ENCODE measurements around the gene NUP205. TPM values are rescaled to one million over a fixed set of nuclear protein-coding genes. Genes with fewer than 3 reads are reported as not detected.

The NUP205 gene
- total RNA-seq, 1 donor from 2014 or later: 33.6 TPM

DNA sequence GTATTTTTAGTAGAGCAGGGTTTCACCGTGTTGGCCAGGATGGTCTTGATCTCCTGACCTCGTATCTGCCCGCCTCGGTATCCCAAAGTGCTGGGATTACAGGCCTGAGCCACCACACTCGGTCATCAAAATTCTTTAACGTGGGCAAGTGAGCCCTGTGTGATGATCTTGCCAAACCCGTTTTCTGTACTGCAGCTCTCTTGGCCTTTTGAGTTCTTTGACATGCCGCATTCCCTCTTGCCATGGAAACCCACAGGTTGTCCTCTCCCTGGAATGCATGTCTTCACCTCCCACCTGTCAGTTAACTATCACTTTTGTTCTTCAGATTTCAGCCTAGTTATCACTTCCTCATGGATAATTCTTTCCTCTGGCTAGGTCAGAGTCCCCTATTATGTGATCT lies 5.0 kb downstream of the NUP205 start:
- TF ChIP-seq CTCF (IDR thresholded peaks at IDR 0.05): no peak
- DNase-seq (ENCODE audit: low spot score in 2 of 2): no peak
- no peak overlapping the region for H3K4me3 ChIP-seq
- no peaks in the 10 kb centered on the region for H3K27me3 ChIP-seq
- H3K9me3 ChIP-seq: no peaks in the 10 kb centered on the region
- no peaks in the 10 kb centered on the region for H3K36me3 ChIP-seq
- H3K4me1 ChIP-seq: peaks cover 0 to 7% of the 10 kb centered on the region in 2 donors
- intact Hi-C loops (cut with DNase I): loop anchor here (10.0 kb wide), 1 partner anchor 878 kb away; no protein-coding TSS in a partner anchor
- no peak overlapping the region for H3K27ac ChIP-seq

DNA sequence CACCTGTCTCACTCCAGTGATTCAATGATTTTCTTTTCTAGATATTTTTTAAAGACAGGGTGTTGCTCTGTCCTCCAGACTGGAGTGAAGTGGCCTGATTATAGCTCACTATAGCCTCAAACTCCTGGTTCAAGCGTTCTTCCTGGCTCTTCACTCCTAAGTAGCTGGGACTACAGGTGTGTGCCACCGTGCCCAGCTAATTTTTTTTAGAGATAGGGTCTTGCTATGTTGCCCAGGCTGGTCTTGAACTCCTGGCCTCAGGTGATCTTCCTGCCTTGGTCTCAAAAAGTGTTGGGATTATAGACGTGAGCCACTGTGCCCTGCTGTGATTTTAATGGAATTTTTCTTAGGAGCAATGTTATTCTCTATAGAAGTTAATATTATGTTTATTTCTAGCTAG lies 14.1 kb downstream of the NUP205 start:
- DNase-seq (ENCODE audit: low spot score in 2 of 2): no peak
- no peak for TF ChIP-seq CTCF (IDR thresholded peaks at IDR 0.05)
- Histone ChIP-seq H3K27me3 (no peaks in the 10 kb centered on the region), H3K4me3 (no peak overlapping the region), H3K4me1 (no peaks in the 10 kb centered on the region), H3K27ac (no peak overlapping the region), H3K36me3 (peaks cover 26 to 42% of the 10 kb centered on the region in 2 donors), H3K9me3 (no peaks in the 10 kb centered on the region)
- intact Hi-C loops (cut with DNase I): no loop called here

DNA sequence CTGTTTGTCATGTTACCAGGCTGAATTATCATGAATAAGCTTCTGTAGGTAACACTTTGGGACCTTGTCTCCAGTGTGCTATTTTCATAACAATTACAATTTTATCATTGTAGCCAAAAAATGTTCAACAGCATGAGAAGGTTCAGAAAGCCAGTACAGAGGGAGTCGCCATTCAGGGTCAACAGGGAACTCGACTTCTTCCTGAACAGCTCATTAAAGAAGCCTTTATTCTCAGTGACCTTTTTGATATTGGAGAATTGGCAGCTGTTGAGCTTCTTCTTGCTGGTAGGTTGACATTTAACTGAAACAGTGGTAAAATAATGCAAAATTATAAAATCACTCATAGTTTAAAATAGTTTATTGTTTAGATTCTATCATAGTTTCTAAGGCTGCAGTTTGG lies 15.8 kb downstream of the NUP205 start:
- H3K9me3 ChIP-seq: no peaks in the 10 kb centered on the region
- H3K27me3 ChIP-seq: no peaks in the 10 kb centered on the region
- H3K4me3 ChIP-seq: no peak overlapping the region
- DNase-seq (ENCODE audit: low spot score in 2 of 2): no peak
- TF ChIP-seq CTCF (IDR thresholded peaks at IDR 0.05): no peak
- H3K36me3 ChIP-seq: peaks cover 32 to 59% of the 10 kb centered on the region in 2 donors
- H3K4me1 ChIP-seq: no peaks in the 10 kb centered on the region
- no peak overlapping the region for H3K27ac ChIP-seq
- intact Hi-C loops (cut with DNase I): no loop called here

DNA sequence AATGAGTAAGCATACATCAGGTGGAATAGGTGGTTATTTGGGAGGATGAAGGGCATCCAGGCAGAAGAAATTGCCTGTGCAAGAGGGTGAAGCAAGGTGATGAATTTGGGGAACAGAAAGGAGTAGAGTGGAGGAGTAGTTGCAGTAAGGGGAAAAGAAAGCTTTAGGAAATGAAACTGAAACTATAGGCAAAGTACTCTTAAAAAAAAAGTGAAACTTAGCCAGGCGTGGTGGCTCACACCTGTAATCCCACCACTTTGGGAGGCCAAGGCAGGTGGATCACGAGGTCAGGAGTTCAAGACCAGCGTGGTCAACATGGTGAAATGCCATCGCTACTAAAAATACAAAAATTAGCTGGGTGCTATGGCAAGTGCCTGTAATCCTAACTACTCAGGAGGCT lies 17.6 kb downstream of the NUP205 start:
- H3K9me3 ChIP-seq: no peaks in the 10 kb centered on the region
- H3K27me3 ChIP-seq: no peaks in the 10 kb centered on the region
- intact Hi-C loops (cut with DNase I): no loop called here
- TF ChIP-seq CTCF (IDR thresholded peaks at IDR 0.05): no peak
- H3K4me1 ChIP-seq: no peaks in the 10 kb centered on the region
- no peak overlapping the region for H3K4me3 ChIP-seq
- H3K36me3 ChIP-seq: peaks cover 45 to 77% of the 10 kb centered on the region in 2 donors
- H3K27ac ChIP-seq: no peak overlapping the region
- DNase-seq (ENCODE audit: low spot score in 2 of 2): no peak

DNA sequence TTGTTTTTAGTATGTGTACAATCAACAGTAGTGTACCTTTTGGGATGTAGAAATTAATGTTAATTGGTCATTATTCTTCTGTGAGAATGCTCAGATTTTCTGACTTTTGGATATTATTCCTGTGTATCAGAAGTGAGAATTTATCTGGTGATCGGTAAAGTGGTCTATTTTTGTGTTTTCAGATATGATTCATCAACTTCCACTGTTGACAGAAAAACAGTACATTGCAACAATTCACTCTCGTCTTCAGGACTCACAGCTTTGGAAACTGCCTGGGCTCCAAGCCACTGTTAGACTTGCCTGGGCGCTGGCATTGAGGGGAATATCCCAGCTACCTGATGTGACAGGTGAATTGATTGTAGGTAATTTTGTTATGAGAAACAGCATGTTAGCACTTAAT lies 20.9 kb downstream of the NUP205 start:
- Histone ChIP-seq H3K9me3 (no peaks in the 10 kb centered on the region), H3K4me1 (no peaks in the 10 kb centered on the region), H3K27ac (no peak overlapping the region), H3K4me3 (no peak overlapping the region), H3K27me3 (no peaks in the 10 kb centered on the region), H3K36me3 (peaks cover 68 to 97% of the 10 kb centered on the region in 2 donors)
- no peak for DNase-seq (ENCODE audit: low spot score in 2 of 2)
- TF ChIP-seq CTCF (IDR thresholded peaks at IDR 0.05): no peak
- intact Hi-C loops (cut with DNase I): no loop called here
